H9 (cell line): ENCODE results near the gene TMEM181. TPM values are rescaled to one million over a fixed set of nuclear protein-coding genes. Genes with fewer than 3 reads are reported as not detected.

Experiments
- DNase-seq: peaks from one replicate; pipeline ENCODE4 v3.0.0-alpha.2; 2017
- H2AFZ ChIP-seq: one replicate; pipeline ENCODE4 v1.6.1; 2013; ENCODE audit warnings: mild to moderate bottlenecking, low read length, control low read depth, moderate library complexity
- H2AK5ac ChIP-seq: 2 replicates; pipeline ENCODE4 v1.6.1; 2013; ENCODE audit warnings: low read length, control low read depth, mixed read lengths; ENCODE audit not compliant: insufficient read length
- H2BK120ac ChIP-seq: one replicate; pipeline ENCODE4 v1.6.1; 2013; ENCODE audit warnings: low read depth, mild to moderate bottlenecking, low read length, control low read depth, inconsistent platforms; ENCODE audit not compliant: poor library complexity, severe bottlenecking
- H2BK12ac ChIP-seq: 2 replicates; pipeline ENCODE4 v1.6.1; 2013; ENCODE audit warnings: low read length, control low read depth, mixed read lengths, low read depth; ENCODE audit not compliant: insufficient read length
- H2BK15ac ChIP-seq: 2 replicates; pipeline ENCODE4 v1.6.1; 2013; ENCODE audit warnings: low read depth, low read length, control low read depth
- H2BK20ac ChIP-seq: one replicate; pipeline ENCODE4 v1.6.1; 2013; ENCODE audit warnings: low read depth, mild to moderate bottlenecking, low read length, control low read depth, inconsistent platforms; ENCODE audit not compliant: poor library complexity, severe bottlenecking
- H2BK5ac ChIP-seq: 2 replicates; pipeline ENCODE4 v1.6.1; 2013; ENCODE audit warnings: low read length, control low read depth, mixed read lengths; ENCODE audit not compliant: insufficient read length
- H3K14ac ChIP-seq: 2 replicates; pipeline ENCODE4 v1.6.1; 2013; ENCODE audit warnings: low read length, control low read depth; ENCODE audit not compliant: insufficient read depth
- H3K18ac ChIP-seq: 2 replicates; pipeline ENCODE4 v1.6.1; 2013; ENCODE audit warnings: low read depth, mild to moderate bottlenecking, mixed read lengths, low read length, control low read depth; ENCODE audit not compliant: insufficient read length
- H3K23ac ChIP-seq: 2 replicates; pipeline ENCODE4 v1.6.1; 2013; ENCODE audit warnings: low read length, control low read depth, mixed read lengths, low read depth; ENCODE audit not compliant: insufficient read length
- H3K23me2 ChIP-seq: 2 replicates; pipeline ENCODE4 v1.6.1; 2013; ENCODE audit warnings: low read depth, mild to moderate bottlenecking, mixed read lengths, low read length, control low read depth; ENCODE audit not compliant: insufficient read length, poor library complexity, severe bottlenecking
- H3K27ac ChIP-seq: 2 replicates; pipeline ENCODE4 v1.5.1; 2013; ENCODE audit warnings: low read length, control low read depth, mixed read lengths, low read depth; ENCODE audit not compliant: insufficient read length
- H3K27me3 ChIP-seq: 2 replicates; pipeline ENCODE4 v1.6.1; 2013; ENCODE audit warnings: low read length, control low read depth, inconsistent platforms; ENCODE audit not compliant: insufficient read depth
- H3K4ac ChIP-seq: 2 replicates; pipeline ENCODE4 v1.6.1; 2013; ENCODE audit warnings: low read depth, mild to moderate bottlenecking, control low read depth, inconsistent platforms, low read length, moderate library complexity
- H3K4me1 ChIP-seq: 2 replicates; pipeline ENCODE4 v1.6.1; 2013; ENCODE audit warnings: low read length, control low read depth, inconsistent platforms; ENCODE audit not compliant: insufficient read depth
- H3K4me2 ChIP-seq: 2 replicates; pipeline ENCODE4 v1.6.1; 2013; ENCODE audit warnings: low read length, control low read depth, mixed read lengths; ENCODE audit not compliant: insufficient read length, insufficient read depth
- H3K56ac ChIP-seq: 2 replicates; pipeline ENCODE4 v1.6.1; 2013; ENCODE audit warnings: low read depth, mild to moderate bottlenecking, mixed read lengths, low read length, control low read depth; ENCODE audit not compliant: insufficient read length
- H3K79me1 ChIP-seq: 2 replicates; pipeline ENCODE4 v1.6.1; 2013; ENCODE audit warnings: low read depth, mild to moderate bottlenecking, moderate library complexity, low read length, control low read depth, inconsistent platforms; ENCODE audit not compliant: insufficient read depth, poor library complexity, severe bottlenecking
- H3K79me2 ChIP-seq: 2 replicates; pipeline ENCODE4 v1.6.1; 2013; ENCODE audit warnings: low read length, control low read depth, inconsistent platforms; ENCODE audit not compliant: insufficient read depth
- H3K9ac ChIP-seq: 2 replicates; pipeline ENCODE4 v1.6.1; 2013; ENCODE audit warnings: low read length, control low read depth, mixed read lengths; ENCODE audit not compliant: insufficient read length; ENCODE audit errors: extremely low read depth
- H3K9me3 ChIP-seq: one replicate; pipeline ENCODE4 v1.6.1; 2013; ENCODE audit warnings: low read depth, low read length, inconsistent platforms; ENCODE audit not compliant: control insufficient read depth
- H3T11ph ChIP-seq: one replicate; pipeline ENCODE4 v1.6.1; 2013; ENCODE audit warnings: mild to moderate bottlenecking, low read length, control low read depth, inconsistent platforms
- H4K20me1 ChIP-seq: one replicate; pipeline ENCODE4 v1.6.1; 2013; ENCODE audit not compliant: control insufficient read depth, insufficient read length, insufficient read depth
- H4K5ac ChIP-seq: 2 replicates; pipeline ENCODE4 v1.6.1; 2013; ENCODE audit warnings: low read depth, mild to moderate bottlenecking, mixed read lengths, low read length, control low read depth; ENCODE audit not compliant: insufficient read length
- H4K8ac ChIP-seq: replicated peaks from 2 replicates; pipeline ENCODE4 v1.6.1; 2013; ENCODE audit warnings: low read length, control low read depth, mixed read lengths, low read depth; ENCODE audit not compliant: insufficient read length
- H4K91ac ChIP-seq: 2 replicates; pipeline ENCODE4 v1.6.1; 2013; ENCODE audit warnings: low read depth, mild to moderate bottlenecking, moderate library complexity, mixed read lengths, low read length, control low read depth; ENCODE audit not compliant: insufficient read length
- H3K27ac Mint-ChIP-seq, 3 experiments: 2 replicates in 2 of 3; 3 replicates in 1 of 3; pipeline ENCODE4 v1.8.0; 2020 to 2021; ENCODE audit warnings: mixed read lengths in 3 of 3, mild to moderate bottlenecking in 1 of 3, moderate library complexity in 1 of 3
- H3K27me3 Mint-ChIP-seq: 2 replicates; pipeline ENCODE4 v1.8.0; 2021; ENCODE audit warnings: low read depth, mild to moderate bottlenecking, moderate library complexity, mixed read lengths
- H3K36me3 Mint-ChIP-seq, 3 experiments: 2 replicates in 2 of 3; 3 replicates in 1 of 3; pipeline ENCODE4 v1.8.0; 2020 to 2021; ENCODE audit warnings: low read depth in 3 of 3, mixed read lengths in 3 of 3; ENCODE audit not compliant: insufficient read depth in 1 of 3
- H3K4me1 Mint-ChIP-seq, 2 experiments: 2 replicates each; pipeline ENCODE4 v1.8.0; 2020; ENCODE audit warnings: mixed read lengths in 2 of 2
- H3K4me3 Mint-ChIP-seq, 2 experiments: 2 replicates in 1 of 2; 3 replicates in 1 of 2; pipeline ENCODE4 v1.8.0; 2020 to 2021; ENCODE audit warnings: mild to moderate bottlenecking in 2 of 2, mixed read lengths in 2 of 2, moderate library complexity in 1 of 2
- H3K9me3 Mint-ChIP-seq, 2 experiments: 2 replicates in 1 of 2; 3 replicates in 1 of 2; pipeline ENCODE4 v1.8.0; 2020; ENCODE audit warnings: mild to moderate bottlenecking in 2 of 2, mixed read lengths in 2 of 2, moderate library complexity in 1 of 2
- CTCF ChIP-seq: fragments of 200-600 bp; sonication (generic); conservative IDR thresholded peaks from 3 replicates; pipeline ENCODE4 v1.8.0; 2021; ENCODE audit warnings: antibody characterized with exemption, mild to moderate bottlenecking
- WGBS: extraction: QIAGEN DNeasy Blood & Tissue Kit; methylation state at CpG from one replicate; pipeline ENCODE4 v1.1.7; 2013; ENCODE audit warnings: missing lambda C conversion rate, low lambda C conversion rate, mixed read lengths; ENCODE audit not compliant: insufficient read length; ENCODE audit errors: extremely low coverage; 5-methylcytosine and 5-hydroxymethylcytosine counted together
- total RNA-seq: library from RNA; stranded (reverse); gene quantifications from 2 replicates; pipeline ENCODE4 v1.2.1, GENCODE V29; 2021

Gene TMEM181
- total RNA-seq, 1 experiment from 2014 or later = 24.4 TPM

- Mint-ChIP-seq H3K9me3 (peaks cover 9% of the 10 kb centered on the region in 2 experiments), H3K4me1 (peaks cover 5 to 6% of the 10 kb centered on the region in 2 experiments; a peak in 3 of 4 replicates), H3K4me3 (no peak overlapping the region), H3K36me3 (no peaks in the 10 kb centered on the region), H3K27ac (no peak overlapping the region), H3K27me3 (peaks cover 23% of the 10 kb centered on the region)
- H2BK120ac ChIP-seq = no peak overlapping the region
- no peak overlapping the region for H3K14ac ChIP-seq
- no peak overlapping the region for H2BK20ac ChIP-seq
- no peaks in the 10 kb centered on the region for H3K27me3 ChIP-seq
- no peak overlapping the region for H3T11ph ChIP-seq
- no peak overlapping the region for H3K4ac ChIP-seq
- H3K79me2 ChIP-seq = no peaks in the 10 kb centered on the region
- H2AK5ac ChIP-seq = no peak overlapping the region
- no peak overlapping the region for H2BK15ac ChIP-seq
- no peak overlapping the region for H2BK5ac ChIP-seq
- H3K4me2 ChIP-seq = no peak overlapping the region
- no peak overlapping the region for H3K27ac ChIP-seq
- DNase-seq = no peak
- H4K5ac ChIP-seq = no peak overlapping the region
- H3K23me2 ChIP-seq = peaks cover 6% of the 10 kb centered on the region
- H4K20me1 ChIP-seq = no peaks in the 10 kb centered on the region
- no peaks in the 10 kb centered on the region for H3K4me1 ChIP-seq
- no peak overlapping the region for H3K18ac ChIP-seq
- no peak for TF ChIP-seq CTCF
- no peaks in the 10 kb centered on the region for H3K9me3 ChIP-seq
- H2BK12ac ChIP-seq = no peak overlapping the region
- H4K91ac ChIP-seq = no peak overlapping the region
- H2AFZ ChIP-seq = no peak overlapping the region
- WGBS = no CpG with 5 or more reads among the region's 2 CpGs
- no peak overlapping the region for H4K8ac ChIP-seq
- H3K79me1 ChIP-seq = no peaks in the 10 kb centered on the region
- no peak overlapping the region for H3K56ac ChIP-seq
- H3K9ac ChIP-seq = no peak overlapping the region
- H3K23ac ChIP-seq = no peak overlapping the region
Measured at GRCh38 chr6:158531970-158532369, 27.9 kb upstream of the TMEM181 start.
